ENCODE data around the gene NNT. TPM values are rescaled to one million over a fixed set of nuclear protein-coding genes. Genes with fewer than 3 reads are reported as not detected.

Gene NNT
- total and polyA plus RNA-seq, 2 of the 13 experiments (the other 11 are each of a cell fraction or from before 2014, with no cell fraction given) = 21.1 to 58.0 TPM

GRCh38 chr5:43603344-43604217 lies 601 bp downstream of the NNT start (continued):
- TF ChIP-seq HDAC2 (CRISPR knock-in tag; IDR thresholded peaks at IDR 0.05) (no peak), ZNF749 (CRISPR knock-in tag; IDR thresholded peaks at IDR 0.05; ENCODE audit: borderline replicate concordance) (0 out of 2 replicates have a peak, but pooled peaks have one; percentile 17), SMAD3 (CRISPR knock-in tag; IDR thresholded peaks at IDR 0.05) (no peak), CREB1 (IDR thresholded peaks at IDR 0.05) (no peak), CREB1 (CRISPR knock-in tag; IDR thresholded peaks at IDR 0.05) (no peak), ZBTB37 (CRISPR knock-in tag; IDR thresholded peaks at IDR 0.05) (no peak), CHD4 (IDR thresholded peaks at IDR 0.05; ENCODE audit: borderline replicate concordance, low read length) (no peak), GLMP (CRISPR knock-in tag; IDR thresholded peaks at IDR 0.05; ENCODE audit: borderline replicate concordance) (no peak), PLRG1 (conservative IDR thresholded peaks at IDR 0.05) (no peak), FOXC1 (CRISPR knock-in tag; IDR thresholded peaks at IDR 0.05; ENCODE audit: borderline replicate concordance) (no peak), CEBPB (IDR thresholded peaks at IDR 0.05; ENCODE audit: borderline replicate concordance, low read depth, low read length) (no peak), ARID2 (CRISPR knock-in tag; IDR thresholded peaks at IDR 0.05; ENCODE audit: borderline replicate concordance) (0 out of 2 replicates have a peak, but pooled peaks have one; percentile 27), ZFP37 (CRISPR knock-in tag; IDR thresholded peaks at IDR 0.05; ENCODE audit: borderline replicate concordance) (no peak), U2AF2 (IDR thresholded peaks at IDR 0.05; ENCODE audit: low read depth, low read length) (no peak), ZFP36L1 (CRISPR knock-in tag; IDR thresholded peaks at IDR 0.05) (no peak), ZNF292 (CRISPR knock-in tag; IDR thresholded peaks at IDR 0.05; ENCODE audit: borderline replicate concordance, low read depth) (no peak), ZNF784 (CRISPR knock-in tag; IDR thresholded peaks at IDR 0.05; ENCODE audit: borderline replicate concordance) (0 out of 2 replicates have a peak, but pooled peaks have one; percentile 1), ZNF367 (CRISPR knock-in tag; IDR thresholded peaks at IDR 0.05; ENCODE audit: borderline replicate concordance) (no peak), SAP130 (CRISPR knock-in tag; IDR thresholded peaks at IDR 0.05; ENCODE audit: low read depth) (no peak; the same call in 1 of the 2 replicates)
- TF ChIP-seq, protein P1, sequence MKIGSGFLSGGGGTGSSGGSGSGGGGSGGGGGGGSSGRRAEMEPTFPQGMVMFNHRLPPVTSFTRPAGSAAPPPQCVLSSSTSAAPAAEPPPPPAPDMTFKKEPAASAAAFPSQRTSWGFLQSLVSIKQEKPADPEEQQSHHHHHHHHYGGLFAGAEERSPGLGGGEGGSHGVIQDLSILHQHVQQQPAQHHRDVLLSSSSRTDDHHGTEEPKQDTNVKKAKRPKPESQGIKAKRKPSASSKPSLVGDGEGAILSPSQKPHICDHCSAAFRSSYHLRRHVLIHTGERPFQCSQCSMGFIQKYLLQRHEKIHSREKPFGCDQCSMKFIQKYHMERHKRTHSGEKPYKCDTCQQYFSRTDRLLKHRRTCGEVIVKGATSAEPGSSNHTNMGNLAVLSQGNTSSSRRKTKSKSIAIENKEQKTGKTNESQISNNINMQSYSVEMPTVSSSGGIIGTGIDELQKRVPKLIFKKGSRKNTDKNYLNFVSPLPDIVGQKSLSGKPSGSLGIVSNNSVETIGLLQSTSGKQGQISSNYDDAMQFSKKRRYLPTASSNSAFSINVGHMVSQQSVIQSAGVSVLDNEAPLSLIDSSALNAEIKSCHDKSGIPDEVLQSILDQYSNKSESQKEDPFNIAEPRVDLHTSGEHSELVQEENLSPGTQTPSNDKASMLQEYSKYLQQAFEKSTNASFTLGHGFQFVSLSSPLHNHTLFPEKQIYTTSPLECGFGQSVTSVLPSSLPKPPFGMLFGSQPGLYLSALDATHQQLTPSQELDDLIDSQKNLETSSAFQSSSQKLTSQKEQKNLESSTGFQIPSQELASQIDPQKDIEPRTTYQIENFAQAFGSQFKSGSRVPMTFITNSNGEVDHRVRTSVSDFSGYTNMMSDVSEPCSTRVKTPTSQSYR (CRISPR knock-in tag; IDR thresholded peaks at IDR 0.05; ENCODE audit: borderline replicate concordance) = no peak
- TF ChIP-seq, protein P2, sequence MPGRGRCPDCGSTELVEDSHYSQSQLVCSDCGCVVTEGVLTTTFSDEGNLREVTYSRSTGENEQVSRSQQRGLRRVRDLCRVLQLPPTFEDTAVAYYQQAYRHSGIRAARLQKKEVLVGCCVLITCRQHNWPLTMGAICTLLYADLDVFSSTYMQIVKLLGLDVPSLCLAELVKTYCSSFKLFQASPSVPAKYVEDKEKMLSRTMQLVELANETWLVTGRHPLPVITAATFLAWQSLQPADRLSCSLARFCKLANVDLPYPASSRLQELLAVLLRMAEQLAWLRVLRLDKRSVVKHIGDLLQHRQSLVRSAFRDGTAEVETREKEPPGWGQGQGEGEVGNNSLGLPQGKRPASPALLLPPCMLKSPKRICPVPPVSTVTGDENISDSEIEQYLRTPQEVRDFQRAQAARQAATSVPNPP (CRISPR knock-in tag; IDR thresholded peaks at IDR 0.05) = no peak

All from HepG2 (cell line).